ENCODE data around the gene NCOA3. TPM values are rescaled to one million over a fixed set of nuclear protein-coding genes. Genes with fewer than 3 reads are reported as not detected.

NCOA3 gene
- total RNA-seq, 1 experiment from 2014 or later: 25.9 TPM

DNA sequence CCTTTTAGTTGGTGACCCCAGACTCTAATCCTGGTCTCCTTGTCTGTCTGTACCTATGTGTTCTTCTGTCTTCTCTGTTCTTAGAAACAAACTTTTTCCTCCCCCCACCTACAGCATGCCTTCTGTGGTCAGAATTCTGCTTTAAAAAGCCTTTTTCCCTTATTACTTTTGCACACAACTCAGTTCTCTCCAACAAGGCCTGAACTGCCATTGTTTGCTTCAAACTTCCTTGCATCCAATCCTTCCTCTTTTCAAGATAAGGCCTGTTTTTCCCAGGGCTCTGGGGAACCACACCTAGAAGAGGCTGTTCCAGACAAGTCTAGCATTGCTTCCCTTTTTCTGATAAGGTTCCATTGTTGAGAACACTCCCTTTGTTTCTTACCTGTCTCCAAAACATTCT is 22.2 kb upstream of the NCOA3 start:
- intact Hi-C loops (cut with micrococcal nuclease): no loop called here
- Histone ChIP-seq H3K36me3 (ENCODE audit: control insufficient read depth in 1 of 2, insufficient read depth in 2 of 2, low read length in 2 of 2) (no peaks in the 10 kb centered on the region), H3K4me3 (replicated peaks in 1 of 2; ENCODE audit: low read depth in 1 of 2, low read length in 2 of 2) (no peak overlapping the region), H3K4me1 (ENCODE audit: control insufficient read depth in 1 of 2, insufficient read depth in 2 of 2, low read length in 2 of 2) (no peaks in the 10 kb centered on the region), H3K9me3 (ENCODE audit: control insufficient read depth in 1 of 2, insufficient read depth in 1 of 2, low read depth in 1 of 2, low read length in 2 of 2) (no peaks in the 10 kb centered on the region), H3K27me3 (ENCODE audit: insufficient read depth, low read length) (no peaks in the 10 kb centered on the region), H3K4me2 (ENCODE audit: low read length) (no peak overlapping the region), H2AFZ (ENCODE audit: low read depth, low read length, poor library complexity, severe bottlenecking) (no peak overlapping the region), H3K9ac (ENCODE audit: low read length) (no peak overlapping the region), H3K9me2 (ENCODE audit: insufficient read depth) (no peaks in the 10 kb centered on the region), H4K20me1 (ENCODE audit: insufficient read depth) (no peaks in the 10 kb centered on the region), H3K27ac (ENCODE audit: low read depth, low read length) (no peak overlapping the region), H3K79me2 (ENCODE audit: insufficient read depth, low read length) (no peaks in the 10 kb centered on the region)
- ATAC-seq (no peak), DNase-seq (ENCODE audit: low read depth, low spot score) (no peak)
- ChIA-PET CTCF (no interaction called here), POLR2A (no interaction called here), RAD21 (ENCODE audit: low non-redundant PET in 1 of 2, low total read pairs in 2 of 2, uncharacterized antibody in 2 of 2, unreplicated experiment in 2 of 2) (no interaction called here)
- BruUV-seq (replicated peaks): no TSS peak
- TF ChIP-seq, protein P1, sequence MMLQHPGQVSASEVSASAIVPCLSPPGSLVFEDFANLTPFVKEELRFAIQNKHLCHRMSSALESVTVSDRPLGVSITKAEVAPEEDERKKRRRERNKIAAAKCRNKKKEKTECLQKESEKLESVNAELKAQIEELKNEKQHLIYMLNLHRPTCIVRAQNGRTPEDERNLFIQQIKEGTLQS (IDR thresholded peaks at IDR 0.05): no peak
- TF ChIP-seq SP1 (IDR thresholded peaks at IDR 0.05; ENCODE audit: low read depth): no peak
- TF ChIP-seq EZH2phosphoT487 (IDR thresholded peaks at IDR 0.05; ENCODE audit: borderline replicate concordance): no peak
- no peak for TF ChIP-seq ZFX (IDR thresholded peaks at IDR 0.05)
- no peak for TF ChIP-seq CTCF (IDR thresholded peaks at IDR 0.05 in 2 of 3, conservative IDR thresholded peaks at IDR 0.05 in 1 of 3; ENCODE audit: borderline replicate concordance in 1 of 3, insufficient read depth in 1 of 3, low read depth in 2 of 3, low read length in 2 of 3)

DNA sequence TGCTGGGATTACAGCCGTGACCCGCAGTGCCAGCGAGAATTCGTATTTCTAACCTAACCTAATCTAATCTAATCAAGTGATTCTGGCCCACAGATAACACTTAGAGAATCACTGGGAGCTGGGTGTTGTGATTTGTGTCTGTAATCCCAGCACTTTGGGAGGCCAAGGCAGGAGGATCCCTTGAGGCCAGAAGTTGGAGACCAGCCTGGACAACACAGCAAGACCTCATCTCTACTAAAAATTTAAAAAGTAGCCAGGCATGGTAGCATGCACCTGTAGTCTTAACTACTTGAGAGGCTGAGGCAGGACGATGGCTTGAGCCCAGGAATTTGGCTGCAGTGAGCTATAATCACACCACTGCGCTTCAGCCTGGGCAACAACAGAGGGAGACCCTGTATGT is 21.4 kb upstream of the NCOA3 start:
- CTCF ChIA-PET: no interaction called here
- RAD21 ChIA-PET (ENCODE audit: low non-redundant PET in 1 of 2, low total read pairs in 2 of 2, uncharacterized antibody in 2 of 2, unreplicated experiment in 2 of 2): no interaction called here
- Histone ChIP-seq H3K4me1 (ENCODE audit: control insufficient read depth in 1 of 2, insufficient read depth in 2 of 2, low read length in 2 of 2) (no peaks in the 10 kb centered on the region), H3K9me2 (ENCODE audit: insufficient read depth) (no peaks in the 10 kb centered on the region), H3K4me2 (ENCODE audit: low read length) (no peak overlapping the region), H3K27ac (ENCODE audit: low read depth, low read length) (no peak overlapping the region), H3K27me3 (ENCODE audit: insufficient read depth, low read length) (no peaks in the 10 kb centered on the region), H4K20me1 (ENCODE audit: insufficient read depth) (no peaks in the 10 kb centered on the region), H3K9ac (ENCODE audit: low read length) (no peak overlapping the region), H2AFZ (ENCODE audit: low read depth, low read length, poor library complexity, severe bottlenecking) (no peak overlapping the region), H3K4me3 (replicated peaks in 1 of 2; ENCODE audit: low read depth in 1 of 2, low read length in 2 of 2) (no peak overlapping the region), H3K9me3 (ENCODE audit: control insufficient read depth in 1 of 2, insufficient read depth in 1 of 2, low read depth in 1 of 2, low read length in 2 of 2) (no peaks in the 10 kb centered on the region), H3K36me3 (ENCODE audit: control insufficient read depth in 1 of 2, insufficient read depth in 2 of 2, low read length in 2 of 2) (no peaks in the 10 kb centered on the region), H3K79me2 (ENCODE audit: insufficient read depth, low read length) (no peaks in the 10 kb centered on the region)
- POLR2A ChIA-PET: no interaction called here
- ATAC-seq: no peak
- intact Hi-C loops (cut with micrococcal nuclease): no loop called here
- BruUV-seq (replicated peaks): no TSS peak
- no peak for DNase-seq (ENCODE audit: low read depth, low spot score)
- TF ChIP-seq TCF7L2 (IDR thresholded peaks at IDR 0.05; ENCODE audit: borderline replicate concordance, extremely low read depth, insufficient read depth, insufficient read length) (no peak), ZNF274 (IDR thresholded peaks at IDR 0.05; ENCODE audit: low read depth, low read length) (no peak), SRF (IDR thresholded peaks at IDR 0.05; ENCODE audit: low read depth) (no peak), POLR2A (IDR thresholded peaks at IDR 0.05; ENCODE audit: borderline replicate concordance, extremely low read depth, insufficient read depth, insufficient read length) (no peak), SP1 (IDR thresholded peaks at IDR 0.05; ENCODE audit: low read depth) (no peak), ELF1 (IDR thresholded peaks at IDR 0.05; ENCODE audit: borderline replicate concordance, low read depth) (no peak), SIN3A (IDR thresholded peaks at IDR 0.05; ENCODE audit: low read depth) (no peak), POLR2AphosphoS5 (IDR thresholded peaks at IDR 0.05; ENCODE audit: low read depth, low read length) (no peak), REST (IDR thresholded peaks at IDR 0.05; ENCODE audit: low read depth) (no peak), CEBPB (IDR thresholded peaks at IDR 0.05; ENCODE audit: low read depth) (no peak)

Data from HCT116 (cell line).